Epithelial cell of proximal tubule (primary cell): Measurements from ENCODE around the gene XRN2. TPM values are rescaled to one million over a fixed set of nuclear protein-coding genes. Genes with fewer than 3 reads are reported as not detected.
"Not testable (repeated sequence)": the region's sequence is repeated elsewhere in the genome, so short reads cannot be mapped to it uniquely, and the experiment has no call there.

ENCODE experiments used
- DNase-seq: peaks from one replicate; pipeline ENCODE4 v3.0.0-alpha.2; 2011; ENCODE audit warnings: low read depth
- H3K4me3 ChIP-seq: 2 replicates; pipeline ENCODE4 v1.5.1; 2011; ENCODE audit warnings: low read depth, mild to moderate bottlenecking, low read length
- total RNA-seq: library from RNA; depleted of rRNA; stranded (reverse); fragments of >200 nt; gene quantifications from 2 replicates; pipeline ENCODE4 v1.2.3, GENCODE V29; 2015
- TF ChIP-seq, protein P1 (sequence below): conservative IDR thresholded peaks from 2 replicates; pipeline ENCODE4 v1.5.1; 2012; ENCODE audit warnings: low read depth, mild to moderate bottlenecking, low read length

Gene XRN2
- total RNA-seq, 1 donor from 2014 or later = 92.0 TPM

DNA sequence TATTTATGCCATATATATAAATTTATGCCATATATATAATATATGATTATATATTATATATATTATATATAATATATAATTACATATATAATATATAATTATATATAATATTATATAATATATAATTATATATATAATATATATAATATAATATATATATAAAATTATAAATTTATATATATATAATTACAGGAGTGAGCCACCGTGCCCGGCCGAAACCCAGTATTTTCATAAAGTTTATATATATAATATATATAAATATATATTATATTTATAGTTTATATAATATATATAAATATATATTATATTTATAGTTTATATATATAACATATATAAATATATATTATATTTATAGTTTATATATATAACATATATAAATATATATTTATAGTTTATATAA is 62.6 kb downstream of the XRN2 start:
- H3K4me3 ChIP-seq = no peak overlapping the region
- TF ChIP-seq, protein P1, sequence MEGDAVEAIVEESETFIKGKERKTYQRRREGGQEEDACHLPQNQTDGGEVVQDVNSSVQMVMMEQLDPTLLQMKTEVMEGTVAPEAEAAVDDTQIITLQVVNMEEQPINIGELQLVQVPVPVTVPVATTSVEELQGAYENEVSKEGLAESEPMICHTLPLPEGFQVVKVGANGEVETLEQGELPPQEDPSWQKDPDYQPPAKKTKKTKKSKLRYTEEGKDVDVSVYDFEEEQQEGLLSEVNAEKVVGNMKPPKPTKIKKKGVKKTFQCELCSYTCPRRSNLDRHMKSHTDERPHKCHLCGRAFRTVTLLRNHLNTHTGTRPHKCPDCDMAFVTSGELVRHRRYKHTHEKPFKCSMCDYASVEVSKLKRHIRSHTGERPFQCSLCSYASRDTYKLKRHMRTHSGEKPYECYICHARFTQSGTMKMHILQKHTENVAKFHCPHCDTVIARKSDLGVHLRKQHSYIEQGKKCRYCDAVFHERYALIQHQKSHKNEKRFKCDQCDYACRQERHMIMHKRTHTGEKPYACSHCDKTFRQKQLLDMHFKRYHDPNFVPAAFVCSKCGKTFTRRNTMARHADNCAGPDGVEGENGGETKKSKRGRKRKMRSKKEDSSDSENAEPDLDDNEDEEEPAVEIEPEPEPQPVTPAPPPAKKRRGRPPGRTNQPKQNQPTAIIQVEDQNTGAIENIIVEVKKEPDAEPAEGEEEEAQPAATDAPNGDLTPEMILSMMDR = no peak
- DNase-seq = no peak

DNA sequence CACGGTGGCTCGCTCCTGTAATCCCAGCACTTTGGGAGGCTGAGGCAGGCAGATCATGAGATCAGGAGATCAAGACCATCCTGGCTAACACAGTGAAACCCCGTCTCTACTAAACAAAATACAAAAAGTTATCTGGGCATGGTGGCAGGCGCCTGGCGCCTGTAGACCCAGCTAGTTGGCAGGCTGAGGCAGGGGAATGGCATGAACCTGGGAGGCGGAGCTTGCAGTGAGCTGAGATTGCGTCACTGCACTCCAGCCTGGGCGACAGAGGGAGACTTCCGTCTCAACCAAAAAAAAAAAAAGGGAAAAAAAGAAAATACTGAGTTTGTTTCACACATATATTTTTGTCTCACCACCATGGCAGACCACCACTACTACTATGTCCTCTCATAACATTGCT is 63.1 kb downstream of the XRN2 start:
- DNase-seq, H3K4me3 ChIP-seq: not testable (repeated sequence)

DNA sequence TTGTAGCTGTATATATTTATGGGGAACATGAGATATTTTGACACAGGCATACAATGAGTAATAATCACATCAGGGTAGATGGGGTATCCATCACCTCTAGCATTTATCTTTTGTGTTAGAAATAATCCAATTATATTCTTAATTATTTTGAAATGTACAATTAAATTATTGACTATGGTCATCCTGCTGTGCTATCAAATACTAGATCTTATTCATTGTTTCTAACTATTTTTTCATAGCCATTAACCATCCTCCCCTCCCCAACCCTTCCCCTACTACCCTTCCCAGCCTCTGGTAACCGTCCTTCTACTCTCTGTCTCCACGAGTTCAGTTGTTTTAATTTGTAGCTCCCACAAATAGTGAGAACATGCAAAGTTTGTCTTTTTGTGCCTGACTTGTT is 65.7 kb downstream of the XRN2 start:
- H3K4me3 ChIP-seq = no peak overlapping the region
- DNase-seq = no peak
- TF ChIP-seq, protein P1 = no peak

DNA sequence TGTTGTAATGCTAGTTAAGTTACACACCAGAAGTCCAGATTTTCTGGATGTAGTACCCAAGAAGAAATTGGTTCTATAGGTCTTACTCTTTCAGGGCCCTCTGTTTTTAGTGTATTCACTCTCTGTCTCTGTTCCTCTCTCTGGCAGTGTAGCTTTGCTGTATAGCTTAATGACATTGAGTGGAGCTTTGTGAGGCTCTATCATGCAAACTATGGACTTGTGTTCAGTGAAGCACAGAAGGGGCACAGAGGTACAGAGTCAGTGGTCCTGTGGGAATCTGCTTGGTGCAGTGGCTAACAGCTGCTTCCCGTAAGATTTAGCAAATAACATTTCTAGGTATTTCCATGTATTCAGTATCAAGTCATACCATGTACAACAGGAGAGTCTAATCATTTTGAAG is 68.1 kb downstream of the XRN2 start:
- no peak for DNase-seq
- TF ChIP-seq, protein P1 = no peak
- no peak overlapping the region for H3K4me3 ChIP-seq

DNA sequence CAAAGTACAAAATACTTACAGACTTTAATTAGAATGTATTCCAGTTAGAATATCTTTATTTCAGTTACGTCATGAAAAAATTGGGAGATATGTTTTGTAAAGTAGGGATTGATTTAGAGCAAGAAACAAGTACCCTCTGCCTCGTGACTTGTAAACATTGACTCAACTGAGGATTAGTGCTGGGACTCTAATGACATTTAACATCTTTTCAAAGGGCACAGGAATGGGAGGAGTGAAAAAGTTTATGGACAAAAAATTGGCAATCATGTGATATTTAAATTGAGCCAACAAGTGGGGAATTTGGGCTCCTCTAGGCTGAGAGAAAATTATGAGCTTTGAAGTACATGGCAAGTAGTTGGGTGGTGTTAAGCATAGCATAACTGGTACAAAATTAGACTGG is 68.9 kb downstream of the XRN2 start:
- TF ChIP-seq, protein P1 = no peak
- no peak overlapping the region for H3K4me3 ChIP-seq
- DNase-seq = no peak

DNA sequence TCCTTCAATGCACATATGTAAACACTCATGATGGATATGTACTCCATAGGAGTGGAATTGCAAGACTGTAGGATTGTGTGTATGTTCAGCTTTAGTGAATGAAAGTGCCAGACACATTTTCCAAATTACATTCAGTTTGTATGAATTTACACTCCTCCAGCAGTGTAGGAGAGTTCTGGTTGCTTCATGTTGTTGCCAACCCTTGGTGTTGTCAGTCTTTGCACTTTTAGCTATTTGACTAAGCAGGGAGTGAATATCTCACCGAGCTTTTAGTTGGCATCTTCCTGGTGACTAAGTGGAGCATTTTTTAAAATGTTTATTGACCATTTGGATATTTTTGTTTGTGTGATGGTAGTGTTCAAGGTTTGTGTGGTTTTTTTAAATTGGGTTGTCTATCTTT is 70.3 kb downstream of the XRN2 start:
- no peak for DNase-seq
- no peak overlapping the region for H3K4me3 ChIP-seq
- TF ChIP-seq, protein P1 = no peak

DNA sequence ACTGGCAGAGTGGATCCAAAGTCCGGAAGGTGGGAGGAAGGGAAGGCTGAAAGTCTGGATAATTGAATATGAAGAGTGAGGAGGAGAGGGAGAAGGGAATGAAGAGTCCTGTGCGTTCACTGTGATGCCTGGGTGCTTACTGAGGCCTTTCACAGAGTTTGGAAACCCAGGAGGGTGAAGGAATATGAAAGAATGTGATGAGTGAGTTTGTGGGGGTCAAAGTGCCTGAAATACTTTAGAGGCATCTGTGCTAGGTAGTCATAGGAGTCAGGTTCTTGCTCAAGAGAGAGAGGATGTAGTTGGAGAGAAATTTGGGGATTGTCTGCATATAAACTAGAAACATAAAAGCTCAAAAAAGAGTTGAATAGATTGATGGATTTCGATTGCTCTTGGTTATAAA is 73.5 kb downstream of the XRN2 start:
- no peak for DNase-seq
- TF ChIP-seq, protein P1 = no peak
- no peak overlapping the region for H3K4me3 ChIP-seq

DNA sequence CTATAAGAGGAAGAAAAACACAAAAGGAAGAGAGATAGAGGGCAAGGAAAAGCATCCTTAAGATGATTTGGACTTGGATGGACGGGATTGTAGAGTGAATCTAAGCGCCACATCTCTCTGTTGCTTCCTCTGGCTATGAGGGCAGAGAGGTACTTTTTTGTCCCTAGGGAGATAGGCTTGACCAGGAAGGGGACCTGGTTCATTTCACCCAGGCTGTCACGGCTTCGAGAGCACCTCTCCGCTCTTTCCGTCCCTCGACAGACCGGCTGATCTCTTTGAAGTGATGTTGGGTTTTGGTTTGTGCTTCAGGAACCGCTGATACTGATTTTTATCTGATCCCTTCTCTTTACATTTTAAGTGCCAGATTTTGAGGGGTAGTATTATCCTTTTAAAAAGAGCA is 74.6 kb downstream of the XRN2 start:
- DNase-seq = no peak

More for the DNA sequence above, 74.6 kb downstream of the XRN2 start:
- H3K4me3 ChIP-seq = no peak overlapping the region
- TF ChIP-seq, protein P1 = no peak
